Activated CD4-positive, alpha-beta T cell treated with anti-CD3 and anti-CD28 coated beads for 1 hour (primary cell): ENCODE results near the gene EMID1.

Experiments used
- DNase-seq: peaks from one replicate; pipeline ENCODE4 v3.0.0-alpha.2; 2020

Gene EMID1

DNA sequence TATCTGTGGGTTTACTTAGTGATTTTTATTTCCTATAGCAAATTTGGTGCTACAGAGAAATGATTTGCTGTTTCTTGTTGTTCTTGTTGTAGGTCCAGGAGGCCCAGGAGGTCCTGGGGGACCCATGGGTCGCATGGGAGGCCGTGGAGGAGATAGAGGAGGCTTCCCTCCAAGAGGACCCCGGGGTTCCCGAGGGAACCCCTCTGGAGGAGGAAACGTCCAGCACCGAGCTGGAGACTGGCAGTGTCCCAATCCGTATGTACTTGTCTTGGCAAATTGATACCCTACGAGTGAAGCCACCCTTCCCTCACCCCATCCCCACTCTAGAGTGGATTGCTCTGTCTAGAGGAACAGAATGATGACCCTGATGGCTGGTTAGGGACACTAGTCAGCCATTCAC is 92.9 kb downstream of the EMID1 start:
- DNase-seq: no peak

GRCh38 chr22:29299136-29299900 is 93.6 kb downstream of the EMID1 start:
- no peak for DNase-seq

DNA sequence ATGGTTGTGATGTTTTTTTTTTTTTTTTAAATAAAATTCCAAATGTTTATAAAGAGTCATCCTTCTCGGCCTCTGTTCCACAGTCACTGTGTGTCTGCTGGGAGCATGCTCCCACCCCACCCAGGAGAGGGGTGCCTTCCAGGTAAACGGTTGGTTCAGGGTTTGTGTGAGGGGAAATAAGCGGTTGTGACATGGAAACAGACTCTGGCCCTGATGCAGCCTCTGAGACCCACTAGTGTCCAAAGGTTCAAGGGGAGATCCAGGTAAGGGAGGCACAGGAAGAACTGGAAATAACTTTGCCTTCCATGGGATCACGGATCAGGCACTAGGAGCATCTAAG is 94.7 kb downstream of the EMID1 start:
- no peak for DNase-seq

GRCh38 chr22:29300807-29301601 is 95.3 kb downstream of the EMID1 start:
- no peak for DNase-seq

DNA sequence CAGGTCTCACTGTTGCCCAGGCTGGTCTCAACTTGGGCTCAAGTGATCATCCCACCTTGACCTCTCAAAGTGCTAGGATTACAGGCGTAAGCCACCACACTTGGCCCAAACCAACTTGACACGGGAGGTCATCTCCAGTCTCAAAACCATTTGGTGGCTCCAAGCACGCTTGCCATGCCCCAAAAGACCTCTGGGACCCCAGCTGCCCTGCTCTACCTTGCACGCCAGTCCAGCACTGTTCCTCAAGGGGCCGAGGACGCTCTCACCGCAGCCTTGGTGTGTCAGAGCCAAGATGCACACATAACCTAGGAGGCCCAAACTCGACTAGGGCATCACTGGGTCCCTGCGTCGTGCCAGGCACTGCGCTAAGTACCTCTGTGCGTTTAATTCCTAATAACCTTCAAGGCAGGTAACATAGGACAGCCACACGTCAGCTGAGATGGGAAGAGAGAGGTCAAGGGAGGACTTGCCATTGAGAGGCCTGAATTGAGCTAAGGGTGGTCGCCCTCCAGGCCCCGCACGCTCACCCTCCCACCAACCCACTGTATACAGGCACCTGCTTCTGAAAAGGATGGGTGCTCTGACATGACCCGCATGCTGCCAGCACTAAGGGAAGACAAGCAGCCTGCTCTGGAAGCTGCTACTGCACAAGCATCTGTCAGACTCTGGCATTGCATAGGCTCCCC is 96.2 kb downstream of the EMID1 start:
- DNase-seq: no peak

- no peak for DNase-seq
Measured at GRCh38 chr22:29302402-29302680, 96.6 kb downstream of the EMID1 start.

DNA sequence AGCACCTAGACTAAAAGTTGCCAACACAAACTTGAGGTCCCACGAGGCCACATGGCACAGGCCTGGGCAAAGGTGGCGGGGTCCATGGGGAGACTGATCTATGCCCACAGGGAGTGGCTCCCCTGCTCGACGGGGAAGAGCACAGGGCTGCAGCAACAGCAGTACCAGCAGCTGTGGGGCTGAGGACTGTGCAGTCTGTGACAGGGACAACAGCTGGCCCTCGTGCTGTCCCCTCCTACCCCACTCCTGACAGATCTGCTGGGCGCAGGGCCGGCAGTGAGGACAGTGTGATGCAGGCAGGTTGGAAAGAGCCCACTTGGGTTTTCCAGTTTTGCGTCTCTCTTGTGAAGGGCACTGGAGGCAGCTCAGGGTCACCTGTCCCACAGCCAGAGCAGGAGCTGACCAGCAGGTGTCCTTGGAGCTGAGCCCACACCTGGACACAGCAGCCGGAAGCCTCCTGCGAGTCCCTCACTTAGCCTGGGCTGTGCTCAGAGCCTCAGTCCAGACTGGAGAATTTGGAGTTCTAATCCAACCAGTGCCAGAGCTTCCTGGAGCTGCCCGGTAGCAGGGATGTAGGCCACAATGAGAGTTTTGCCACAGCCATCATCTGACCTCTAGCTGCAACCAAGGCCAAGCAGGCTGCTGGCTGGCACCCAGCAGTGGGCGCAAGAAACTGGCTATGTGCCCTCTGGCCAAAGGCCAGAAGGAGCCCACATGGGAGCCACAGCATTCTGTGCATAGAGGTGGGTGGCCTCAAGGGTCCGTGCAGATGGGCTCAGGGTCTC is 97.2 kb downstream of the EMID1 start:
- DNase-seq: no peak

DNA sequence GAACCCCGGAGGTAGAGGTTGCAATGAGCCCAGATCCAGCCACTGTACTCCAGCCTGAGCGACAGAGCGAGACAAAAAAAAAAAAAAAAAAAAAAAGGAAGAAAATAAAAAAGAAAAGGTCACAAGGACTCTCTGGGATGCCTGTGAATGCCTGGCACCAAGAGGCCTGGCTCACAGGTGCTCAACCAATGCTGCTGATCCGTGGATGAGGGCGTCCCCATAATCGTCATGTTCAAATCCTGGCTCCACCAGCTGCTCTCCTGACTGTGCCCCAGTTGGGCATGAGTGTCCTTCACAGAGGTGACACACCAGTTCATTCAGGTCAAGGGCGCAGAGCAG is 100.1 kb downstream of the EMID1 start:
- DNase-seq: no peak

DNA sequence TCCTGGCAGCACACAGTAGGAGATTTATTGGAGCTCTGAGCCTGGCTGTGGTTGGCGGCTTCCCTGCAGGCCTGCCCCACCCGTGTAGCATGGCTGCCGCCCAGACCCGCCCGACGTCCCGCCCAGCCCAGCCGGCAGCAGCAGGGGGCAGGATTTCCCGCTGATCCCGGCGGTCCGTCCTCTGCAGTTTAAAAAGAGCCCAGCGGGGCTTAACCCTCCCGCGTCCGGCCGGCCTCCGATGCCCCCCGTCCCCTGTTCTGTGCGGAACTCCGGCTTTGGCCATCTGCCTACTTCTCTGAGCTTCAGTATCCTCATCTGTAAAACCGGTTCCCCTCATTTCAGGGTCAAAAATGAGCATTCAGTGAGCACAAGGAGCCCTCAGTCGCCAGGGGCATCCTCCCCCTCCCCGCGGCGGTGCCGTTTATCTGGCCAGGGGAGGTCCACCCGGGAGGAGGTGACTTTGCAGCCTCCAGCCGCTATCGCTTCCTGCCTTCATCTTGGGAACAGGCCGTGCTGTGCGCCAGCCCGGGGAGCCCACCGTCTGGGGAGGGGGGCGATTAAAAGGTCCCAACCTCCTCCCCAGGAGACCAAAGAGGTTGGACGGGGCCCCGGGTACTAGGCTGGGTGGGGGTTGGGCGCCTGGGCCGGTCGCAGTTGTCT is 100.6 kb downstream of the EMID1 start, which contains the start of gene GAS2L1:
Gene GAS2L1, plus strand, starts transcription at position 476 of the 660 bp plus-strand sequence. CDS start 1,456 bp downstream, outside the sequence.
- no peak for DNase-seq

GRCh38 chr22:29306835-29307595 is 101.3 kb downstream of the EMID1 start:
- no peak for DNase-seq

- DNase-seq: no peak
Measured at GRCh38 chr22:29307596-29308147, 102.0 kb downstream of the EMID1 start.

GRCh38 chr22:29308148-29308790 is 102.6 kb downstream of the EMID1 start:
- DNase-seq: no peak

GRCh38 chr22:29308791-29309262 is 103.1 kb downstream of the EMID1 start:
- DNase-seq: no peak
